ENCODE results near the gene TNP1.

GRCh38 chr2:216875862-216876261 is 16.0 kb upstream of the TNP1 start:
- TF ChIP-seq CTCF (conservative IDR thresholded peaks at IDR 0.05) (no peak), ZFX (IDR thresholded peaks at IDR 0.05) (no peak)
